Glomerular endothelial cell (primary cell): Measurements from ENCODE around the gene FCAMR. TPM values are rescaled to one million over a fixed set of nuclear protein-coding genes. Genes with fewer than 3 reads are reported as not detected.

Source experiments
- DNase-seq: peaks from one replicate; pipeline ENCODE4 v3.0.0-alpha.2; 2011; ENCODE audit warnings: low read depth, low spot score; ENCODE audit errors: extremely low read depth
- total RNA-seq: library from RNA; depleted of rRNA; stranded (reverse); fragments of >200 nt; gene quantifications from 2 replicates; pipeline ENCODE4 v1.2.3, GENCODE V29; 2015

FCAMR gene, protein sequence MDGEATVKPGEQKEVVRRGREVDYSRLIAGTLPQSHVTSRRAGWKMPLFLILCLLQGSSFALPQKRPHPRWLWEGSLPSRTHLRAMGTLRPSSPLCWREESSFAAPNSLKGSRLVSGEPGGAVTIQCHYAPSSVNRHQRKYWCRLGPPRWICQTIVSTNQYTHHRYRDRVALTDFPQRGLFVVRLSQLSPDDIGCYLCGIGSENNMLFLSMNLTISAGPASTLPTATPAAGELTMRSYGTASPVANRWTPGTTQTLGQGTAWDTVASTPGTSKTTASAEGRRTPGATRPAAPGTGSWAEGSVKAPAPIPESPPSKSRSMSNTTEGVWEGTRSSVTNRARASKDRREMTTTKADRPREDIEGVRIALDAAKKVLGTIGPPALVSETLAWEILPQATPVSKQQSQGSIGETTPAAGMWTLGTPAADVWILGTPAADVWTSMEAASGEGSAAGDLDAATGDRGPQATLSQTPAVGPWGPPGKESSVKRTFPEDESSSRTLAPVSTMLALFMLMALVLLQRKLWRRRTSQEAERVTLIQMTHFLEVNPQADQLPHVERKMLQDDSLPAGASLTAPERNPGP
- not detected in 2 replicates for total RNA-seq

DNA sequence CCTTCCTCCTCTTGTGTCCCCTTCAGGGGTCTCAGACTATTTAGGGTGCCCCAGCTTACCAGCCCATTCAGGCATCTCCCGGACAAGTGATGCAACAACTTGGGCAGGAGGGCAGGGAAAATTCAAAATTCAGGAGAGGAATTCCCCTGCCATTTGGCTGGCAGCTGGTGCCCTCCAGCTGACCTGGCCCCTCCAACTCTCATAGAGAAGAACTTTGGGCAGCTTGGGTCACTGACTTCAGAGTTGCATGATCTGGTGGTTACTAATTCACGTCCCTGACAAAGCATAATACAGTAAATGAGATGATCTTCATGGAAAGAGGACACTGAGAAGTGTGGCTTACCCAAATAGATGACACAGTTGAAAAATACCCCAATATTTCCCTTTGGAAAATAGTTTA lies at the start of gene FCAMR:
TSS of gene FCAMR (minus strand) at position 15 of the 400 bp plus-strand sequence. CDS start 335 bp downstream, outside the sequence.
- no peak for DNase-seq

DNA sequence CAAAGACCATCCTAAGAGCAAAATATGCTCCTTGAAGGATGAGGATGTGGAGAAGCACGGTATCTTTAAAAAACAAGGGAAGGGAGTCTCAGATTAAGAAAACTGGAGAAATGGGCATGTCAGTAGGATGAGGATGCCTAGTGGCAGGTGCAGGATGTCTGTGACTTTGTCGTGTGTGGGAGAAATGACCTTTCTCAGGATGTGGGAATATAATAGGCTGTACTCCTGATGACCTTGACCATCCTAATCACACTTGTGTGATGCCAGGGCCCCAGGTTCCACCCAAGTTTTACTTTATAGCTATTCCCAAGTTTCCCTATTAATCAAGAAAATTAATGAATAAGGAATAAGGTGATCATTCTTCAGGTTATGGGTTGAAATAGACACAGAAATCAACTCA lies 49.4 kb upstream of the FCAMR start:
- no peak for DNase-seq

DNA sequence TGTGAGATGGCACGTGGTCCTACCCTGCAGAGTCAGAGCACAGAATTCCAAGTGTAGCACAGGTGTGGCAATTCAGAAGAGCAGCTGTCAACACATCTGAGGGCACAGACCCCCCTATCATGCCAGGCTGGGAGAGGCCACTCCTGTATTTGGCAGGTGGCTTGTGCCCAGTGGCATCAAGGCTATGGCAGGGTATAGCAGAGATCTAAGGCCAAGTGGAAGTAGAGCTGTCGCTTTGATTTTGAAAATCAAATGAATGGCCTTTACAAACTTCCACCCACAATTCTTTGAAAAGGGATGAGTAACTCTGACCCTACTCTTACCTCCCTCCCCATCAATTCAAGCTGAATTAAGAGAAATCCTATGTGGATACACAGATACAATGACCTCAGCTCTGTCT lies 48.9 kb upstream of the FCAMR start:
- no peak for DNase-seq

DNA sequence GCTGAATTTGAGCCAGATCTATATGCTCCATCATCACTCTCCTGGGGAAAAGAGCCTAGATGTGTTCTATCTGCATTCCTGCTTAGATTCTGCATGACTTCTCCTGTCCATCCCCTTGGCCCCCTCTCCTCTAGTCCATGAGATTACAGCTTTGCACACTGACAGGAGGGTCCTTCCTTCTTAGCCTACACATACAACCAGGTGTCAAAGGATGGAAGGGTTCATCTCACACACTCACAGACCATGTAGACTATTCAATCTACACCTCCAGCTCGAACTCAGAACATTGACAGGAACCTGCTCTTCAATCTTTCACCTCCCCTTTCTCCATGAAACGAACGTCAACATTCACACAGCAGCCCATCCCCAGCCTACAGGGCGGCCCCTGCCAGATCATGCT lies 48.4 kb upstream of the FCAMR start:
- DNase-seq: no peak

DNA sequence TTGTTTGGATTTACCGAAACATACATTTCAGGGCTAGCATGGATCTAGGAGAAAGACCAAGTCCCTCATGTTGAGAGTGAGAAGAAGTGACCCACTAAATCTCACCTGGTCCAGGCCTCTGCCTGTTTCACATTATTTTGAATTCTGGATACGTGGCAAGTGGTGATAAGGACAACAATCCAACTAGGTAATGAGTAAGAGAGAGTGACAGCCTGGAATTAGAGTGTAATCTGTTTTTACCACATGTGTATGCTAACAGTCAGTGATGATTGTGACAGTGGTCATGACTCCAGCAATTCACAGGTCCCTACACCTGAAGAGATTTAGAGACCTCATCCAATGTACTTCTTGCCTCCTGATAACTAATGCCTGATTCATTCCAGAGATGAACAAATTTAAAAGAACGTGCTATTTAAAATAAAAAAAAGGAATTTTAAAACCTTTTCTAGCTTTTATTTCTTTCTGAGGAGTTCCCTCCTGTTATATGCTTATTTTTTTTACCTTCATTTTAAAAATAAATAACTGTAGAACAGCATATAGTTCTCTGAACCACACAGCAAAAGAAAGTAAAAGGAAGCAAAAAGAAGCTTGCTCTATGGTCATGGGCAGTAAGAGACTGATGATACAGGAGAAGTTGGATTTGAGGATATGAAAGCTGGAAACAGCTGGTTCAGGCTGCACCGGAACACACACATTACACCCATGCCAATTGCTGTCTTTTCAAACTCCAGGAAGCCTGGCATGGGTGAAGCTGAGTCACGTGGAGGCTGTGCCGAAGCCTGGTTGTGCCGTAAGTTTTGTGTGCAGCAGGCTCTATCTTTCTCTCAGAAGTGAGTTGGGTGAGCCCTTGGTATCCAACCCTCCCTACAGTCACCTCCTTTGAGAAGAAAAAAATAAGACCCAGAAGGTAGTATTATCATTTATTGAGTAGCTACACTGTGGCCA lies 47.6 kb upstream of the FCAMR start:
- no peak for DNase-seq

DNA sequence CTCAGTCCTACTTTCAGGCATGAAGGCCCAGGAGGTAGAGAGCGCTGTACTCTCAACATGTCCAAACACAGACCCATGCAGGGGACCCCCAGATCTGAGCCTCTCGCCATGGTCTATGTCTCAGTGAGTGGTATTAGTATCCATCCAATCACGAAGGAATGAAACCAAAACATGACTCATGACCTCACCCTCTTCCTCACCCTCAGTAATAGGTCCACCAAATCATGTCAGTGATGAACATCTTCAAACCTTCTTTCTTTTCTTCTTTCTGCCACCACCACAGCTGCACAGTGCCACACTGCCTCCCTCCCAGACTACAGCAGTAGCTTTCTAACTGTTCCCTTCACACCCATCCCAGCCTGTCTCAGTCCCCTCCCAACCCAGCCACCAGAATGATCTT lies 45.5 kb upstream of the FCAMR start:
- DNase-seq: no peak

DNA sequence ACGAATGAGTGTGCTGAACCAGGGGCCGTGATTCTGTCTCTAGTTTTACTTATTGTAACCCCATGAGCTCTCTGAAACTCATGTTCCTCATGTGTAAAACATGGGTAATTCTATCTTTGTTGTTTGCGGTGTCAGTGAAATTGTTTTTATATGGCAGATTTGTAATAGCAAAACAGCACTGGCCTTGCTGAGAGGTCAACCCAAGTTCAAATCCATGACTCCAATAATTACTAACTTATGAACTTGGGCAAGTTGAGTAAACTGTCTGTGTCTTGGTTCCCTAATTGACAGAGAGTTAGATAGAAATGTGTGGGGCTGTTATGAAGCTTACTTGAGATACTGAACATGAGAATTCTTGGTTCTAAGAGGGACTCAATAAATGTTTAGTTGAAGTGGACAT lies 44.5 kb upstream of the FCAMR start:
- DNase-seq: no peak

DNA sequence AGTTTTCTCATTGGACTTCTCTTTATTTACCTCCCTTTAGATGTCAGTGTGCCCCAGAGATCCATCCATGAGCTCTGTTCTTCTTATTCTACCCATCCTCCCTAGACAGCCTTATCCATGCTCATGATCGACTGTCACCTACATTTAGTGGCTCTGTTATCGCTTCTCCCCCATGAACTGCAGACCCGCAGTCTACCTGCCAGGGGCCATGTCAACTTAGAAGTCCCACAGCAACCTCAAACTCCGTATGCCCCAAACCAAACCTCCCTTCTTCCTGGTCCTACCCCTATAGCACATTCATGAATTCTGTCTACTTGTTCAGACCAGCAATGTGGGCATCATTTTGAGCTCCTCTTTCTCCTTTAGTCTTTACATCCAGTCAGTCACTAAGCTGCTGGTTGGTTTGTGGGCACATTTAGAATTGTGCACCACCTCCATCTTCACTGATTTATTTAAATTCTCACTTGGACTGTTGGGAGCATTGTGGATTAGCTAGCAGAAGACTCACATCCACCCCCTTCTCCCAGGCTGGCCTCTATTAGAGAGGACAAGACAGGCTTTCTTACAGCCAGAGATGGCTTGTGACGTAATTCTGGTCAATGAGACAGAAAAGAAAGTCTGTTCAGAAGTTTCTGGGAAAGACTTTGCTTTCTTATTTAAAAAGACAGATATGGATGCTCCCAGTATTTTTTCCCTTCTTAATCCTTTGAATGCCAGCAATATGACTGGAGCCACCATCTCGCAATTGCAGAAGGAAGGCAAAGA lies 43.2 kb upstream of the FCAMR start:
- DNase-seq: no peak

DNA sequence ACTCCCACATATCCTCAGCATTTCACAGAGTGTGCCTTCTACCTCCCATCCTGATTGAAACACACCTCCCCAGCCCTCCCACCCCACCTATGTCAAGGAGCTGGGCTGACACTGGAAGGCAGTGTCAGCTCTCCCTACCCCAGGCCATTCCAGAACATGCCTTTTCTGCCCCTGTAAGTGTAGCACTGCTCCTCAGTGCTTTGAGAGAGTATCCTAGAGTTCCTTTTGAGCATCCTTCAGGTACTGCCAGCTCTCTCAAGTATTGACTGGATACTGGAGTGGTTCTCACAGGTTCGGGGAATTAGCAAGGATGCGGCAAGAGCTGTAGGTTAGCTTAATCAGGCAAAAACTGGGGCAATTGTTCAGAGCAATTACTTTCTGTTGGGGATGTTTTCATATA lies 40.5 kb upstream of the FCAMR start:
- no peak for DNase-seq

DNA sequence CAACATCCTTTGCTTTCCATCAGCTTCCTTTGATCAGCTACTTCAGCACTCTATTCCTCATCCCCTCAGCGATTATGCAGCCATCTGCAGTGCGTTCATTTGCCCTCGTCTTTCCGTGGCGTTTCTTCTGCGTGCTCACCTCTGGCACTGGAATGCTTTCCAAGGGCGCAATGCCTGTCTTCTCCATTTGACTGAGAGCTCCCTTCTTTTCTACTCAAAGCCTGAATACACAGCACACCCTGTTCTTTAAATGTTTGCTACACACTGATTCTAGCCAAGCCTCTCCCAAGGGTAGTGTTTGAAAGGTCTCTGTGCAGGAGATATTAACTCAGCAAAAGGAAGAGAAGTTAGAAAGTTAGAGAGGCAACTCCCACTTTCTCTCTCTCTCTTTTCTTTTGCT lies 39.7 kb upstream of the FCAMR start:
- DNase-seq: no peak

DNA sequence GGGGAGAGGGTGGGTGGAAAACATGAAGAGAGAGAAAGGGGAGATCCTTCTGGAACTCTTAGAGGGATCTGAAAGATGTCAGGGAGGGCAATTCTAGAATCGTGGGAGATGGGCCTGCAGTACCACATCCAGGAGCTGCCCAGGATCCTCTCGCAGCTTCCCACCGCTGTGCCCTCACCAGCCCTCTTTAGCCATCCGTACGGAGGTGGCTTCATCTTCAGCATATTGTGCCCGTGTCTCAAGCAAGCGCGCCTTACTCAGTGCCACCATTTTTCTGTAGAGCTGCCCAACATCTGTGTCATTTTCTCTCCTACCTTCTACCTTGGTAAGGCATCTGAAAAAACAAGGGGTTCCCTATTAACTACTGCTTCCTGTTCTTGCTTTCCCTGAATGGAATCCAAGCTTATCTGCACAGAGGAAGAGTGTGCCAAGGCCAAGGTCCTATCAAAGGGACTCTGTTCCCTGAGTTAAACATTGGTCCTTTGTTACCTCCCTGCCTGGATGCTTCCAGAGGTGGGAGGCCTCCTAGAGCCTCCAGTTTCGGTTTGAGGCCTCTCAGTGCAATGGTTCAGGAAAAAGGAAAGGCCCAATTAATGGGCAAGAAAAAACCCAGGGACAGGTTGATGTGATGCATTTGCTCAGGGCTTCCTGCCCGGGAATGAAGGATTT lies 39.1 kb upstream of the FCAMR start:
- DNase-seq: no peak

DNA sequence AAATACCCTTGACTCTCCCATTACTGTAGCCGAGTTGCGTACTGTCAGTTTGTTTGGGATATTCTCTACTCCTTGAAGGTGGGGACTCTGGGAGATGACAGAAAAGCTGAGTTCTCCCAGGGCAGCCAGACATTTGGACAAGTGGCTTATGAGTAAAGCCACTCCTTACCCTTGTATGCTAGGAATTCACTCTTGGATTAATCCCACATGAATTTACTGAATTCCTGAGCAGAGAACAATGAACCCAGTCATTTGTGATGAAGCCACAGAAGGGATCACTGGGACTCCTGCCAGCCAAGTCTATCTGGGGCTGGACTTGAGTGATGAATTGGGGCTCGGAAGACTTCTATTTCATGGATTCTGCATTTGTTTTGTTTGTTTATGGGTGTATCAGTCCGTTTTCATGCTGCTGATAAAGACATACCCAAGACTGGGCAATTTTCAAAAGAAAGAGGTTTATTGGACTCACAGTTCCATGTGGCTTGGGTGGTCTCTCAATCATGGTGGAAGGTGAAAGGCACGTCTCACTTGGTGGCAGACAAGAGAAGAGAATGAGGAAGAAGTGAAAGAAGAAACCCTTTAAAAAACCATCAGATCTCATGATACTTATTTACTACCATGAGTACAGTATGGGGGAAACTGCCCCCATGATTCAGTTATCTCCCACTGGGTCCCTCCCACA lies 37.2 kb upstream of the FCAMR start:
- no peak for DNase-seq

DNA sequence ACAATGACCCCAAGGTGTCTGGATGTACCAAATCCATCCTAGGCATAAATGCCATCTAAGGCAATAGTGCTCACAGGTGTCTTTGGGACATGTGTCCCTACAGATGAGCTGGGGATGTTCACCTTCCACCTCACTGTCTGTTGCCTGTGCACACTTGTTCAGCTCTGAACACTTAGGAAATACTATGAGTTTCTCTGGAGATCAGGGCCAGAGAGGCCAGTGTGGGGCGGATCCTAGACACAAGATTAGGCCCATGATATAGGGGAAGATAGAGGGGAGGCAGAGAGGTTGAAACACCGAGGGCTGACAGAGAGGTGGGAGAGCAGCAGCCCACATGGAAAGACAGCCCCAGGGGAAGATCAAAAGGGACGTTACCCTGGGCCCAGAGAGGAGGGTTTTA lies 36.7 kb upstream of the FCAMR start:
- no peak for DNase-seq

DNA sequence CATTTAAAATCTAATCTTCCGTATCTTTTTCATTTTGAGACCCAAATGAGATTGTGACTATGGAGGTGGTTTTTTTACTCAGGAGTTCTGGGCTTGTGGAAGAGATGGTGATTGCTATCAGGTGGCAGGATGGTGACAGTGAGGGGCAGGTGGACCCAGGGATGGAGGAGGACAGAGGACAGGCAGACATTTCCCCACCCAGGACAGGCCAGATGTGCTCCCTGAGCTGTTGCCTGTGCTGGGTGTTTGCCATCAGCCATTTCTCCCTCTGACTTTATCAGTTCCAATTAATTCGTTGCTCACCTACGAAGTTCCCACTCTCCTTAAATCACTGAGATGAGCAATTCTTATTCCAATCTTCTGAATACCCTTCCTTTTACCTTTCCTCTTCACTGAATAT lies 35.8 kb upstream of the FCAMR start:
- no peak for DNase-seq

DNA sequence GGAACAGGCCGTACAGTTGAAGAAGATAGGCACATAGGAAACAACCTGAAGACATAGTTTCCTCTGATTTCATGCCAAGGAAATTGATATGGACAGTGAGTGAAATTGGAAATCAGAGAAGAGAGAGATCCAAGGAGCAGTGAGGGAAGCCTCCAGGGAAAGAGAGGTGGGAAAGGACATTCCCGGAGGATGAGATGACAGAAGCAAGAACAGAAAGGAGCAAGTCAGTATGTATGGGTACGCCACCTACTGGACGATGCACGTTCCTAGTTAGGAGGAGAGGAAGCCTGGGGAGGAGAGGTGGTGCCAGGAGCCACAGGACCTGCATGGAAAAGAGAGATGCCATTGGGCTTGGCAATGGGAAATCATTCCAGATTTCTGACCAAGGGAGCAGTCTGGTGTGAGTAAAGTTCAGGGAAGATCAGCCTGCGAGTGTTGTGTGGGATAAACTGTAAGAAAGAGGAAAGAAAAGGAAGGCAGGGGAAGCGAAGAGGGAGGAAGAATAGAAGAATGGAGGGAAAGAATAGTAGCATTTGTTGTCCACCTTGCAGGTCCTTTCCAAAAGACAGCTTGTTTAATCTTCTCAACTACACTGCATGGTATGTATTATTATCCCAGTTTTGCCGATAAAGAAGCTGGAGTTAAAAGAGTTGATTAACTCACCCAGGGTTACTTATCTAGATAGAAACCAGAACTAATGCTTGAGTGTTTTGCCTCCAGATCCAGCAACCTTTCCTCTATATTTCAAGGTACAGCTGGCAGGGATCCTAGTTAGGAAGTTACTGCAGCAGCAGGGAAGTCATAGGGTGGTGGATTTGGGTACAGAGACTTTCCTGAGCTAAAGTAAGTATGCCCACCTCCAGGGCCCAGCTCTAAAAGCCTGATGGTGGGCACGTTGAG lies 34.9 kb upstream of the FCAMR start:
- DNase-seq: no peak

DNA sequence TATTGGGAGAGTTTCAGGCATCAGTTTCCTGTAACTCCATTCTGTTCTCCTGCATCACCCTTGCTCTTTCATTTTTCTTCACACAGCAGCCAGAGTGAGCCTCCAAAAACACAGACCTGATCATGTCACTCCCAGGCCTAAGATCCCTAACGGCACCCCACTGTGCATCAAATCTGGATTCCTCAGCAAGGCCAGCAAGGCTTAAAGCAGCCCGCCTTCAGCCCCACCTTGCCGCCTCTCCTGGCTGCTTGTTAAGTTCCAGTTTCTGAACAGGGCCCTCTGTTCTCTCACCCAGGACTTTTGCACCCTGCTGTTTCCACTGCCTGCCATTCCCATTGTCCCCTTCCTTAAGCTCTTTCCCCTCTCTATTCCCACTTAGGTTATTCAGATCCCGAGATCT lies 33.0 kb upstream of the FCAMR start:
- no peak for DNase-seq

DNA sequence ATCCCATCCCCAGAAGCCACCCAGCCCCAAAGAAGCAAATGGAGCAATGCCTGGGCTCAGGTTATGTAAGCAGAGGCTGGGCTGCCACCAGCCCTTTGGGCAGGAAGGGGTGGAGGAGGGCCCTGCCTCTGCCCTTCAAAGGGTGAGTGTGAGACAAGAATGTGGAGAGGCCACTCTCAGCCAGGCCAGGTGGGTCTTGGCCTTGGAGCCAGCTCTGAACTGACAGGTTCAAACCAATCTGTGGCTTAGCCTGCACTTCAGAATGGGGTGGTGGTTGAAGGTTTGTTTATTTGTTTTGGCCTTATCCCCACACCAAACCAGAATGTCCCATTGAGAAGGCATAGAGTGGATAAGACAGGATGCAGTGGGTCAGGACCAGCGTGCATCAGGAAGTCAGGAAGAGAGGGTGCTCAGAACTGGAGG lies 32.5 kb upstream of the FCAMR start:
- no peak for DNase-seq

DNA sequence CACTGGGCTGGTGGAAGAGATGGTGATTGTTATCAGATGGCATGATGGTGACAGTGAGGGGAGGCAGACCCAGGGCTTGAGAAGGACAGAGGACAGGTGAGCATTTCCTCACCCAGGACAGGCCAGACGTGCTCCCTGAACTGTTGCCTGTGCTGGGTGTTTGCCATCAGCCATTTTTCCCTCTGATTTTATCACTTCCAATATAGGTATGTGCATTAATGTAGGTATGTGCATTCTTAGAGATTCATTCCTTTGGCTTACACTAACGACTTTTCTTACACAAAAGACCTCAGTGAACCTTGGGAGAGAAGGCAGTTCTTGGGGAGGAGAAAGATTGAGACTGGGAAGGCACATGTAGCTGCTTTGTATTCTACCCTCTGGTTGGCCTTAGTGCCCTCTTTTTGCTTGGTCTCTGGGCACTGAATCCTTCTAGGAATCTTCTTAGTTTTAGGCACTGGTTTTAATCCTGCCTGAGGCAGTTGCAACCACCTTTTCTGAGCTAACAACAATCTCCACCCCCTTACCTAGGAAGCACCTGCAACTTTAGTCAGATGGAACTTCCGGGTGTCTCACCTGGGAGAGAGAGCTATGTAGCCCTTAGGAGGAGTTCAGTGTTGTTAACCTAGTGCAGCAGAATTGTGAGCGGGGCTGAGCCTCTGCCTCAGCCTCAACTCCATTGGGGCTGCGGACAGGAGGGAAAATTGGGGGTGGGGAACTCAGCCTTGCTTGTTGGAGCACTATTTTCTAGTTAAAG lies 31.4 kb upstream of the FCAMR start:
- DNase-seq: no peak
